Measurements from ENCODE around the gene C2CD3.
"Not testable (repeated sequence)": the region's sequence is repeated elsewhere in the genome, so short reads cannot be mapped to it uniquely, and the experiment has no call there.

The C2CD3 gene

GRCh38 chr11:74141908-74142307, 28.9 kb downstream of the C2CD3 start:
- in situ Hi-C loops (cut with HindIII; ENCODE audit: low pct_ligation_motif_present, low sequenced_read_pairs), result no loop called here
- Histone ChIP-seq H3K27ac (no peak overlapping the region), H3K4me3 (ENCODE audit: low read depth, low read length) (no peak overlapping the region), H3K27me3 (replicated peaks) (no peaks in the 10 kb centered on the region), H3K36me3 (replicated peaks) (no peaks in the 10 kb centered on the region)
- no peak for TF ChIP-seq CTCF (IDR thresholded peaks at IDR 0.05; ENCODE audit: low read depth, low read length, missing control alignments)
- no peak for DNase-seq

- no peak overlapping the region for H3K27ac ChIP-seq
- TF ChIP-seq CTCF (IDR thresholded peaks at IDR 0.05; ENCODE audit: low read depth, low read length, missing control alignments), result no peak
- H3K36me3 ChIP-seq (replicated peaks), result no peaks in the 10 kb centered on the region
- no peaks in the 10 kb centered on the region for H3K27me3 ChIP-seq (replicated peaks)
- no peak overlapping the region for H3K4me3 ChIP-seq (ENCODE audit: low read depth, low read length)
- in situ Hi-C loops (cut with HindIII; ENCODE audit: low pct_ligation_motif_present, low sequenced_read_pairs), result no loop called here
- no peak for DNase-seq
Observed at GRCh38 chr11:74141241-74141695, 29.5 kb downstream of the C2CD3 start.

GRCh38 chr11:74139919-74140431, 30.8 kb downstream of the C2CD3 start:
- in situ Hi-C loops (cut with HindIII; ENCODE audit: low pct_ligation_motif_present, low sequenced_read_pairs); DNase-seq; H3K36me3 ChIP-seq (replicated peaks): not testable (repeated sequence)

GRCh38 chr11:74139151-74139918, 31.5 kb downstream of the C2CD3 start:
- H3K27me3 ChIP-seq (replicated peaks), result no peaks in the 10 kb centered on the region
- in situ Hi-C loops (cut with HindIII; ENCODE audit: low pct_ligation_motif_present, low sequenced_read_pairs), result no loop called here
- H3K4me3 ChIP-seq (ENCODE audit: low read depth, low read length), result no peak overlapping the region
- no peaks in the 10 kb centered on the region for H3K36me3 ChIP-seq (replicated peaks)
- no peak for DNase-seq
- peak overlapping the region; percentile 81 for H3K27ac ChIP-seq
- no peak for TF ChIP-seq CTCF (IDR thresholded peaks at IDR 0.05; ENCODE audit: low read depth, low read length, missing control alignments)

More at GRCh38 chr11:74139919-74140431, 30.8 kb downstream of the C2CD3 start:
- H3K27me3 ChIP-seq (replicated peaks); H3K4me3 ChIP-seq (ENCODE audit: low read depth, low read length); H3K27ac ChIP-seq: not testable (repeated sequence)

GRCh38 chr11:74138572-74138971, 32.2 kb downstream of the C2CD3 start:
- Histone ChIP-seq H3K4me3 (ENCODE audit: low read depth, low read length) (no peak overlapping the region), H3K27ac (peak overlapping the region; percentile 81)
- in situ Hi-C loops (cut with HindIII; ENCODE audit: low pct_ligation_motif_present, low sequenced_read_pairs), result no loop called here

More at GRCh38 chr11:74138572-74138971, 32.2 kb downstream of the C2CD3 start:
- Histone ChIP-seq H3K36me3 (replicated peaks) (no peaks in the 10 kb centered on the region), H3K27me3 (replicated peaks) (no peaks in the 10 kb centered on the region)
- DNase-seq, result peak; percentile 94
- TF ChIP-seq CTCF (IDR thresholded peaks at IDR 0.05; ENCODE audit: low read depth, low read length, missing control alignments), result no peak
